ENCODE measurements around the gene IL1RAPL1.

The IL1RAPL1 gene

DNA sequence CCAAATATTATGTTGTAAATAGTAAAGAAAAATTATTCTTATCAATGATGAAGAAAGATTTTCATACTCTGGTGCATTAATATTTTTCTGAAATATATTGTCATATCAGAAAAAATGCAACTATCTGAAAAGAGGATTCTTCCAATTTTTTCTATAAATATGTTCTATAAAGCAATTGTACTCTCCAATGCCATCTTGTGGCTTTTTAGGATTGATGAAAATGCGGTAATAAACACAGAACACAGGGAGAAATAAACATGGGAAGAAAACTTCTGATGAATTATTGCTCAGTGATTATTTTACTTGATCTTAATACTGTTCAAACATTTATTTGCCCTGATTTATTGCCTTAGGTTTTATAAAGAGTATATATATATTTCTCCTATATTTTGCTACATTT is 215.4 kb downstream of the IL1RAPL1 start:
- no peak for DNase-seq

DNA sequence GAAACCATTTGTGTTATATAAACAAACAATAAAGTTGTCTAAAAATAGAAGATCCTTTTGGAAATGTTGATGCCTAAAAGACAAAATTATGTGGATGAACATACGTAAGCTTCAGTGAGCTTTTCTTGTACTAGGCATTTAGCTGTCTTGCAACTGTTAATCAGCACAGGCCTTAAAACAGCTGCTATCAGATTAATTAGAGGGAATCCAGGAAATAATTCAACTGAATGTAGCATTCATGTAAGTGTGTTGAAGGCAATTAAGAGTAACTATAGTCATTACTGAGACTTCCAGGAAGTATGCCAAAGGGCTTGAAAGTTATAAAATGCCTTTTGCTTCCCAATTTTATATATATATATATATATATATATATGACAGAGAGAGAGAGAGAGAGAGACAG is 248.7 kb downstream of the IL1RAPL1 start:
- no peak for DNase-seq

DNA sequence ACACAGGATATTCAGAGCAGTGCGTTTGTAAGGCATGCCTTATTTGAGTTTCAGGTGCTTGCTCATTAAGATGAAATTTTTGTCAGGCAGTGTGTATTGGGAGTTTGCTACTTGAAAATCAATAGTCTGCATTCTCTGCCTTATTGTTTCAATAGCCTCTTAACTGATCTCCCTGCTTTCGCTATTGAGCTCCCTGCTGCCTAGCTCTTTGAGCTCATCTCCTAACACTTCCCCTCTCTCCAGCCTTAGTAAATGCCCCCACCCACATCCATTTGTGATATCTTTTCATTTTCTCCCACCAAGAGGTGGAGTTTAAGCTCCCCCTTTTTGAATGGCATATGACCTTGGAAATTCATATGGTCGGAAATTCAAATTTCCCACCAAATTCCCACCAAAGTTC is 256.6 kb downstream of the IL1RAPL1 start:
- no peak for DNase-seq

DNA sequence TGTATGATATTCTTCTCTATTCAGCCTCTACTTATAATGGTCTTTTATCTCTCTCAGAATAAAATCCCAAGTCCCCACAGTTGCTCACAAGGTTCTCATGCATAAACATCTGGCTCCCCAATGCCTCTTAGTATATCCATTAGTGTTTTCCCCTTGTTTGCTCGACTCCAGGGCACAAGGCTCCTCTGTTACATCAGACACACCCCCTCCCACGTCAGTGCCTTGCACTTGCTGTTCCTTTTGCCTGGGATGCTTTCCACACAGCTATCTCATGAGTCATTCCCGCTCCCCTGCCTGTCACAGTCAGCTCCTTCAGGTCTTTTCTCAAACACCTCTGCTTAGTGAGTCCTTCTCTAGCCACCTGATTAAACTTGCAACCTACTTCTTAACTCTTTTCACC is 260.2 kb downstream of the IL1RAPL1 start:
- no peak for DNase-seq

DNA sequence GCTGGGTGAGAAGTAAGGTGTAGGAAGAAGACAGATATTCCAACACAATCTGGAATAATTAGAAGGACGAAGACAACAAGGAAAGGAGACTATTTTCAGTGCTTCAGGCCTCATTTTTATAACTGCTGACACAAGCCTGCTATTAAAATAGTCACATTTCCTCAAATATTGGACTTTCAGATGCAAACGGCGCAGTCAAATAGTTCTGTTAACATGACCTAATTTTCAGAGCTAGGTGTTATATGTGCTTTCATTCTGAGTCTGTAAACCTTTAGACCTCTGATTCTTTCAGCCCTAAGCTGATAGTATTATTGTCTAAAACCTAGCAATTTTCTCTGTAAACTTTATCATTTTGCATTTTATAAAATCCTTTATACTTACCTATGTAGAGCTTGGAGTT is 261.5 kb downstream of the IL1RAPL1 start:
- no peak for DNase-seq

DNA sequence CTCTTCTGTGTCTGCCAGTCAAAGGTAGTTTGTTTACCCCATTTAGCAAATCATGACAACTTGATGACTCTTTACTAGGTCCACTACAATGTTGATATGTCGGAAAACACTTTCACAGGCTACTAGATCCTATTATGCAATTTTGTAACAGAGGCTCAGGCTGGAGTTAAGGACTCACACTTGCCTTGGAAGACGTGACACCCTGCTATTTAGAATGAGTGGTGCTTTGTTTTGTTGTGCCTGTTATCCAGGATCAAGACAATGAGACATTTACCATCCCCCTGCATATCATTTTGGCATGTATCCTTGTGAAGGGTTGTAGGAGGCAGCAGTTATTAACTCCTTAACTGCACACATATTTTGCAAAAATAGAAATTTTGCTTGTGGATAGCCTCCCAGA is 263.7 kb downstream of the IL1RAPL1 start:
- DNase-seq, result no peak

DNA sequence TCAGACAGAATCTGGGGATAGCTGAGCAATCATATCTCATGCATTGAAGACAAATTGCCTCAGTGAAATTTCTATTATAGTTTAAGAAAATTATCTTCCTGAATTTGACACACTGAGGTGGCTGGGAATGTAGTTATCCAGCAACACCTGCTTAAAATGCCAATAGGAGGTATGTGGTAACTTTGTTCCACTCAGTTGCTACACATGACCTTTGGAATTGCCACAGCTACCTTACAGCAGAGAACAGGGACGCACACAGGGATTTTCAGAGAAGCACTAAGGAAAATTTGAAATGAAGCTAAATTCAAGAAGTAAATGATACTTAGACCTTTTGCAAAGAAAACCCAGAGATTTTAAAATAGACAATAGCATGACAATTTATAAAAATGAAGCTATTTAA is 264.6 kb downstream of the IL1RAPL1 start:
- no peak for DNase-seq

DNA sequence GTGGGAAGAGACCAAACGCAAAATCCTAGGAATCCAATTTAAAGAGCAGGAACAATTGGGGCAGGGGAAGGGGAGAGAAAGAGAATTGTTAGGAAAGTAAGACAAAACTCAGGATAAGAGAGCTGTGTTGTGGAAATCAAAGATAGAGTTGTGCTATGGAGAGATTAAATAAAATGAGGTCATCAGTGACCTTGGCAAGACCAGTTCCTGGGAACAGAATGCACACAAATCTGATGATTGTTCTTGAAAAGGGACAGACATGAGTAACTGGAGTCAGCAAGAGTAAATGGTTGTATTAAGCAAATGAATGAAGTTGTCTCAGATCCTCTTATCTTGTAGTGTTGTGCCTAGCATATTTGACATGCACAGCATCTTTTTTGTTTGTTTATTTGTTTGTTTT is 267.4 kb downstream of the IL1RAPL1 start:
- DNase-seq, result no peak

DNA sequence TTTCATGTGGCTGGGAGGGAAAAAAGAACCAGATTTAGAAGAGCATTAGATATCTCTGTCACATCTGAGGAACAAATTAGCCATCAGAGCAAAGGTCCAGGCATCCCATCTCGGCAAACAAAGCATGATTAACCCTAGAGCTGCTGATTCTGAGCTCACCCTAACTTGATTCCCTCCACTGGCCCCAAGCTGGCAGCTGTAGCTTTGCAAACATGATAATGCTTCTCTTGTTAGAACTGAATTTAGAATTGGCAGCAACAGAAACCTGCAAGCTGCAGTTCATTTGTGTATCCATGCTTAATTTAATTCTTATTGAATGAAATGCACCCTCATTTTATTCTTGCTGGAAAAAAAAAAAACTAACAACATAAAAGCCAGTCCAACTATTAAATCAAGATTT is 289.2 kb downstream of the IL1RAPL1 start:
- no peak for DNase-seq

DNA sequence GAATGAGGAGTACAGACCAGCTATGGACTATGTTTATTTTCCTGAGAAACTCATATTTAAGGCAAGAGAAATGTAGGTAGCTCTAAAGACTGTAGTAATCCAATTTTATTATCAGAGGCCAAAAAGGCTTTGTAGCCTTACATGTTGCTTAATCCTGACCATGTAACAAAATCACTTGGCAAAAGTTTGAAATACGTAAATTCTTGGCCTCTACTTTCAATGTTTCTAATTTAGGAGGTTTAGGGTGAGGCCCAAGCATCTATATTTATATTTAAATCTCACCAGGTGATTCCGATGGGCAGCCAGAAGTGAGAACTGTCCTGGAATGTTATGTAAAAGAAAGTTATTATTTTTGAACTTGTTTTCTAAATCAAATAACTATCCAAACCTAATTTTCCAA is 289.7 kb downstream of the IL1RAPL1 start:
- no peak for DNase-seq

DNA sequence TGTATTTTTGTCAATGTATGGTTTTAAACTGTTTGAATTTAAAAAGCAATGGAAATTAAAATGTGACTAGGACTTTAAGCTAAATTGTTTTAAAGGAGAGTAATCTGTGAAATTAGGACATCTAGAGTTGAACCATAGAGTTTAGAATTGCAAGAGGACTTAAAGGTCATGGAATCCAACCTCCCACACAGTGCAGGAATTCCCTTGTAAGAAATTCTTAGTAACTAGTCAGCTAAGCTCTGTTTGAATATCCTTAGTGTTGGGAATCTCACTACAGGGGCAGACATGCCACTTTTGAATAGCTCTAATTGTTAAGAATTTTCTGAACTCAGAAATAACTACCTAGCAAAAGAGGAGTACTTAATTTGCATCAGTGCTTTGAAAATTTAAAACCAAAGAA is 292.9 kb downstream of the IL1RAPL1 start:
- no peak for DNase-seq

DNA sequence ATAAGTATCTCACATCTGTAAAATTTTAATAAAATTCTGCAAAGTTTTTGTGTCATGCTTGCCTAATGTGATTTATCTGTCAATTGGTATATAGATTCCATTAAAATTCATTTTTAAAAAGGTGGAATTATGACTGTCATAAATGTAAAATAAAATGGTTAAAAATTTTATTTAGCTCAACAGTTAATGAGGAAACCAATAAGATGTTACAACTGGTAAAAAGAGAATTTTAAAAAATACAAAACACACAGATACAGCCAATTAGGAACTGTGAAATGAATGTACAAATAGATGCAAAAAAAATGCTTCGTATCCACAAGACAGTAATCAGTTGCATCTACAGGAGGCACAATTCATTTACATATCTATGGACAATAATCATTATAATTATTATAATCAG is 297.6 kb downstream of the IL1RAPL1 start:
- no peak for DNase-seq

DNA sequence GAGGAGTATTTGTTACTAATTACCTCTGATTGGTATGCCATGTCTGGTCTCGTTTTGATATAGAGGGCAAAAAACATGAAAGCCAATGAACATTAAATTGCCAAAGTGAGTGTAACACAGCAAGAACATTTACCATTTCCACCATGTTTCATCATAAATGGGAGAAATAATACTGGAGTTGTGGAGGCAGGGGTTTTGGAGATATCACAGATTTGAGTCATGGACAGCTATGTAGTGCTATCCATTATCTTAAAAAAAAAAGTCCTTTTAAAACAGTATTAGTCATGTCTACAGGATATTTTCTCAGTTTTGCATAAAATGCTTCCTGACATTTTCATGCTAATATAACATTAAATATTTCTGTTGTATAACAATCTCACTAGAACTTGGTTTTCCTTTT is 301.2 kb downstream of the IL1RAPL1 start:
- DNase-seq, result no peak

DNA sequence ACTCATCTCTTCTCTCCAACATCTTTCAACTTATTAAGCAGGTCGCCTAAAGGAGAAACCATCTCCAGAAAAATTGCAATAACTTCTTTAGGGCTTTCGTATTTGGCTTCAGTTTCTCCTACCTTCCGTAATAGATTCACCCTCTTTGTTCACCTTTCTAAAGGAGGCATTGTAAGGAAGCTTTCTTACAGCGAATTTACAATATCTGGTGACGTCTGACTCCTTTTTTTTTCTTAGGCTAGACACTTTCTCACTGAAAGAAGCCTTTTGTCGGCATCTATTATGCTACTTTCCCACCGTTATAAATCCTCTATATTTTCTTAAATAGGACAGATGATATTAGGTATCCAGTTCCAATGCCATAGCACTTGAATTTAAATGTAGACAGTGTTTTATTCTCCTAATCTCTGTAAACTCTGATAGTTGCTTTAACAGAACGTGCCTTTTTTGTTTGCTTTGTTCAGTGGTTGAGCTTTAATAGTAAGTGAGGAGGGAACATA is 302.4 kb downstream of the IL1RAPL1 start:
- DNase-seq, result no peak

DNA sequence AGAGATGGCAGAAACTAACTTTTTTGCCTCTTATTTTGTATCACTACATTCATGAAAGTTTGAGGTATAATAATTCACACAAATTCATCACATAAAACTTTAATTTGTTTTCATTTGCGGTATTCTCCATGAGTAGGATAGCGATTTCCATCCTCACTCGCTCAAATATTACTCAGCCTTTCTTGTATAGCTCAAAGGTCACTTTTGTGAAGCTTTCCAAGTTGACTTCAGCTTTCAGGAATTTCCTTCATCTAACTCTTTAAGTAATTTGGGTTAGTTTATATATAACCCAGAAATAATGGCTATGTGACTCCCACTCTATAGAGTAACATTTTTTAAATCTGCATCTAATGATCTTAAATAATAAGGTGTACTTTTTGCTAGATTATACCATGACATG is 314.4 kb downstream of the IL1RAPL1 start:
- no peak for DNase-seq

DNA sequence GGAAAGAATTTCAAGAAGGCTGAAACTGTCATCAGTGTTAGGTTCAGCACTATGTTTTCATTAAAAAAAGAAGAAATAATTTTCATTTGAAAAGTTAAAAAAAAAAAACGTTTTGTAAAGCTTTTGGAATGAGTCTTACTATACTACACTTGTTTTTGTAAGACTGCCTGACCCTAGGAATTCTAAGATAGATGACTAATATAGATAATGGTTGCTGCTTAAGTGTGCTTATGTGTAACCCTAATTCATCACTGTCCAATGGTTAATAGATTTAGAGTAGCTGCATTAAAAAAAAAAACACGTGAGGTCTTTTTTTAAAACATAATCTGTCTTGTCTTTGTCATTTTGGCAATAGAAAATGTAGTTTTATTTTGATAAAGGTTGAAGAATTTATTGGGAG is 323.2 kb downstream of the IL1RAPL1 start:
- no peak for DNase-seq

DNA sequence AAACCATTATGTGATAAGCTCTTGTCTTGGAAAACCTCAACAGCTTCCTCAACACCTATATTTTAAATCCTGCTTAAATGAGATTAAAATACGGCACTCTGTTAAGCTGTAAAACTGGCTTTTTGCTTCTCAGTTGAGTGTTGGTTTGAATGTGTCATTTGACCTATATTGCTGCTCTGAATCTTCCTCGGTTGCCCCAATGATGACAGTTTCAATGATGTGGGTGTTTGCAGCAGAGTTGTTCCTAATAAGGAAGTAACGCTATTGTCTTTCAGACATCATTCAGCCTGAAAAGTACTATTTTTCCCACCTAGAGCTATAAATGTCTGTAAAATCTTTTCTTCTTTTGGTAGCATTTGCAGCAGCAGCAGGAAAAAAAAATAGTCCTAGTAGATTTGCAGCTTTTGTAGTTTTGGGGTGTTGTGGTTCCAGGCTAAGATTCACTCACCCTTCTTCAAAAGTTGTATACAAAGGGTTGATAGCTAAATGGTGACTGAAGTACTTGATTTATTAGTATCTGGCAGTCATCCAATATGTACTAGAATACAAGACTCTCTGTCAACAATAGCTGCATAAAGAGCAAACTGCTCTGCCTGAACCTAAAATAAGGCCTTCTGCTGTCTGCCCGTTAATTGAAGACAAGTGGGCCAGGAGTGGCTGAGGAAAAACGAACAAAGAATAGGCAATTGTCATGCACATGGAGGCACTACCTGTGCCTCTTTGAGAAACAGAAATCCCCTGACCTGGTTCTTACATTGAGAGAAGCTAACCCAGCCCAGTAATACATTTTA is 333.1 kb downstream of the IL1RAPL1 start:
- DNase-seq, result peak; percentile 51 to 78

DNA sequence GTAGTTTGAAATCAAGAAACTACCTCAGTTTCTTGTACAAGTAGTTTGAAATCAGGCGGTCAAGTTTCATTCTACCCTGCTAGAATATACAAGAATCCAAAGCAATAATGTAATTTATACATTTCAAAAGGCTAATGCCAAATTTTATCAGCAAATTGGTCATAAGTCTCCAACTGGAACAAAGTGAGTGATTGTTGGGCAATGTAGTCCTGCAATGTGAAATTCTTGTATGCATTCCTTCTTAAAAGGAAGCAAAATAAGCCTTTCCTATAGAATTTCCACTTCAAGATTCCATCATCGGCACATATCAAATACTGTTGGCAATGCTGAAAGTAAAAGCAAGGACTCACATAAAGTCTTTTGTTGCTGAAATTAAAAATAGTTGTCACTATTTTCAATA is 334.9 kb downstream of the IL1RAPL1 start:
- DNase-seq, result no peak

DNA sequence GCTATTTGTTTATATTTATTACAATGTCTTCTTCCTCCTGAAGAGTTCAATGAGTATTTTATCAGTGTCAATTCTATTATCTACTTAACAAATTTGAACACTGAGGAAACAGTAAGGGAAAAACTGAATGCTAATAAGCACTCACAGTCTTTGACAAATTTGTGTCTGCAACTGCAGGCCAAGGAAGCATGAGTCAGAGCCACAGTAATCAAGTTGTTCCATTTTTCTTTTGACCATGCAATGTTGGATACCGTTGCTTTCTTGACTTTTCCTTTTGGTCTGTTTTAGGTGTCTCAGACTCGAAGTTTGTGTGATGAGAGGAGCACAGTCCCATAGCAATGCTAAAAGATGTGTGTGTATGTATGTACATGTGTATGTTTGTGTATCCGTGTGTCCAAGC is 359.6 kb downstream of the IL1RAPL1 start:
- no peak for DNase-seq

DNA sequence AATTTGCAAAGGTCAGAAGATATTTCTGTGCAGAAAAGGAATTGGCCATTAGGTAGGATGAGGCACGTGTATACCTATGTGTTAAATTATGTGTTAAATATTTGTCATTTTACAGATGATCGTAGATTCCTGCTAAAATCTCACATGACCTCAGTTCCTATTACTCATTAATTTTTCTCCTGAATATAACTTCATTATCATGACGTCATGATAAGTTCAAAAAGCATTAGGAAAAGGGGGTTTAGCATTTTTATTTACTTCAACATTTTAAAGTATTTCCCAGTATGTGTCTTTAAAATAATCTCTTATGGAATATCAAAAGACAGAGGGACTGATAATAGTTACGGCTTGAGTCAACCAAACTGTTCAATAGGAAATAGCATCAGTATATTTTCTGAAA is 372.8 kb downstream of the IL1RAPL1 start:
- DNase-seq, result no peak

DNA sequence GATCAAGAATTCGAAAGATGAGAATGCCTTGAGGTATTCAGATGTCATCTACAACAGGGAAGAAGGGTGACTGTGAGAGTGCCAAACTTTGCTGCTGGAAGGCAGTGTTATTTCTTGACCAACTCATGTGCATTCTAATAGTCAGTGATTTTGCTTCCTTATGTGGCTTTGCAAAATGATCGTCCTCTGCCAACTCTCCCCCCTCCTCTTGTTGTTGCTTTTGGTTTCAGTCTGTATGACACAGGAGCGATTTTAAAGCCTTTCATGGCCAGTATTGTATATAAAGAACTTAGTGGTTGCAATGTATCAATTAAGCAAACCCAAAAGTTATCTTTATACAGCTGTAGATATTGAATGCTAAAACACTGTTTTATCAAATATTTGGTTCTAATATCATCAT is 379.1 kb downstream of the IL1RAPL1 start:
- no peak for DNase-seq

DNA sequence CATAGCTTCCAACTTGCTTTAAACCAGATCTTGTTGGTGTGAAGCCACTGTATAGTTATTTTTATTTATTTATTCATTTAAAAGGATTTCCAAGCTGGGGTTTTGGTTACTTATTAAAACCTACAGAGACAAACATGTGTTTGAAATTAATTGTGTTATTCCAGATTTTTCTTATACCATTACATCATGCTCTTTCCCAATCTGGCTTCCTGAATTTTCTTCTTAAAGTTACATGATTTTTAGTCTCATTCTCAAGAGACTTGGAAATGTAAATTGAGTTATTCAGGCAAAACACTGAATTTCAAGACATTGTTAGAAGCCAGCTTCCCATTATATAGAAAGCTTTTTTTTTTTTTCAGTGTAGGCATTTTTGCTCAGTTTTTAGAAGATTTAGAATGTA is 381.9 kb downstream of the IL1RAPL1 start:
- DNase-seq, result no peak

DNA sequence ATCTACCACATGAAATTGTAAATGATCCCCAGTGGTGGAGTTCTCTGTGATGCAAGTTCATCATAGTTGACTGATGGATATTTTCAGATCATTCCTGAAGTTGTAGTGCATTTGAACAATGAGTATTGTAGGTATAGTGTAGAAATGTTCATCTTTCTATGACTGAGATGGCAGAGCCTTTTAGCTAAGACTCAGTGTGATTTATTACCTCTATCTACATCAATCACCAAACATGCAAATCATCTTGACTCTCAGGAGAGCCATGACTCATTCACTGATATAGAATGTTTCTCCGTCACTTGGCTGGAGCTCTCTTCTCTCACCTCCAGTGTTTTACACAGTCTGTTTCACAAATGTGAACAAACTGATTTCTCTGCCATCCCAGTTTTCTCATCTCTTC is 392.6 kb downstream of the IL1RAPL1 start:
- no peak for DNase-seq

DNA sequence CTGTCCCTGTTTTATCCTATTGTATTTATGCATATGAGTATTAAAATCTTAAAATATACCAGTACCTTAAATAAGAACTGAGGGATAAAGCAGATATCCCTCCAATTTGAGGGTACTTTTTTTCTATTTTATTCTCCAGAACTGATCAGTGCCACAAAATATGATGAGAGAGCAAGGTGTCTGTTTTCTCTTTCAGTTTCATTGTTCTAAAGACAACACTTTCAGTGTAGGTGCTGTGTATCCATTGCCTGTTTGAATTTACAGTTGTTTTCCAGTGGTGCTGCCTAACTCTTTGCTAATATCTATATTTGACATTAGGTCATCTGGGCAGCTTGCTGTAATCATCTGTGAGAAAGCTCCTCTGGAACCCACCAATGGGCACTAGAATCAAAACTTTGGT is 394.7 kb downstream of the IL1RAPL1 start:
- no peak for DNase-seq

DNA sequence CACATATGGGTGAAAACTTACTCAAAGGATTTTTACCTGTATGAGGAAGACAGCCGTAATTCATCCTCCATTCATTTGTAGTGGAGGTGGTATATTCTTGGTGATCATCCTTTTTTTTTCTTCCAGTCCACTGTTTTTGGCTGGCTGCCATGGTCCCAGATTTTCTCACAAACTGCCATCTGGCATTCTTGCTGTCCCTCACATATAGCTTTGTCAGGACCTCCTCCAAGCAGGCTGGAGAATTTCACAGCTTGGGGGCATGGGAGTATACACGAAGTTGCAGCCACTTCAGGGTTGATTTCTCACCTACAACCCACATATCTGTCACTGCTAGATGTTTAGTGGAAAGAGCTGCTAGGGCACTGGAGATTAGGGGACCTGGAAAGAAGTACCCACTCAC is 401.0 kb downstream of the IL1RAPL1 start:
- DNase-seq, result no peak

Data from SHP77 (cell line).